NCI-H226 (cell line): ENCODE results near the gene APEX1.
A peak's percentile ranks its signal among the peaks of the same experiment; 100 is the strongest.

Experiments used
- DNase-seq: peaks from one replicate; pipeline ENCODE4 v3.0.0-alpha.2; 2015

APEX1 gene

GRCh38 chr14:20454516-20455354, at the start of gene APEX1, which contains the start of gene OSGEP:
Gene APEX1, plus strand, starts transcription at chr14:20455226. Its CDS starts 420 bp downstream, at chr14:20455646.
Gene OSGEP, minus strand, starts transcription at chr14:20454812. Its CDS starts 129 bp downstream, at chr14:20454683.
- peak; percentile 96 for DNase-seq

GRCh38 chr14:20409226-20409625, 45.8 kb upstream of the APEX1 start:
- DNase-seq, result no peak

DNA sequence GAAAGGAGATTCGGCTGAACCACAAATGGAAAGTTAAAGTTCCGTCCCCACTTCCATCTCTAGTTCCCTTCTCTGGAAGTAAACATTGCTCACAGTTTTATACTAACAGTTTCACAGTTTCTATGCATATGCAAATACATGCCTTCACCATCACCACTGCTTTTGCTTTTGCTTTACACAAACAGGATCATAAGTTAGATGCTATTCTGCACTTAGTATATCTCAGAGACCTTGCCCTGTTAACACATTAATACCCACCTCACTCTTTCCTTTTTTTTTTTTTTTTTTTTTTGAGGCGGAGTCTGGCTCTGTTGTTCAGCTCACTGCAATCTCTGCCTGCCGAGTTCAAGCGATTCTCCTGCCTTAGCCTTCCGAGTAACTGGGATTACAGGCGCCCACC, 42.6 kb upstream of the APEX1 start:
- no peak for DNase-seq

DNA sequence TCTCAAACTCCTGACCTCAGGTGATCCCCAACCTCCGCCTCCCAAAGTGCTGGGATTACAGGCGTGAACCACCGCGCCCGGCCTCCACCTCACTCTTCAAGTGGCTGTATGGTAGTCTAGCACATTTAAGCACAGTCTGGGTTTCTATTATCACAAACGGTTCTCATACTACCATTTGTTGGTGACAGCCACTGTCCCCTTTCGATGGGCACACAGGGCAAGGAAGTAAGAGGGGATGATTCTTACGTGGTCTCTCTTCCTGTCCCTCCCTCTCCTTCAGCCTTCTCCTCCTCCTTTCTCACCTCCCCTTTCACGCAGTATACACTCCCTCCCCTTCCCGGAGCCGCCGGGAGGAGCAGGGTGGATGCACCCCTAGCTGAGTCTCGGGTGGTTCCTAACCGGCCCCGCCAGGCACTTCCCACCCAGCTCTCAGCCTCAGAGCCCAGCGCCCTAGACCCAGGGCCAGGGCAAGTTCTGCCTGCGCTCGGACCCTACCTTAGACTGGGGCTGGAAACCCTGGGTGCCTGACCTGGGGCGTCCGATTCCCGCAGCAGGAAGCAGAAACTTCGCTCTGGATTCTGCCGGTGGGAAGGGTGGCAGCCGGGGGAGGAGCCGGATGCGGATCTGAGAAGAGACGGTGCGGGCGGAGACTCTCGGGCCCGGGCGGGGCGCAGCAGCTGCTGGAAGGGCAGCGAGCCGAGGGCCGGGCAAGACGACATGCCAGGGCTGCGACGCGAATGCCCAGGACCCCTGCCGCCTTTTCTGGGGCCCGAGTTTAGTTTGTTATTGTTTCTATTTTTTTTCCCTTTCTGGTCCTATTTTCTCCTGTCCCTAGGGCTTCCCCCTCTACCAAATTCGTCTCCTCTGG, 41.9 kb upstream of the APEX1 start, which contains the start of gene TEP1:
TEP1 (minus strand) TSS at position 626 of the 868 bp plus-strand sequence. CDS start 5,062 bp downstream, outside the sequence.
- DNase-seq, result peak; percentile 86

DNA sequence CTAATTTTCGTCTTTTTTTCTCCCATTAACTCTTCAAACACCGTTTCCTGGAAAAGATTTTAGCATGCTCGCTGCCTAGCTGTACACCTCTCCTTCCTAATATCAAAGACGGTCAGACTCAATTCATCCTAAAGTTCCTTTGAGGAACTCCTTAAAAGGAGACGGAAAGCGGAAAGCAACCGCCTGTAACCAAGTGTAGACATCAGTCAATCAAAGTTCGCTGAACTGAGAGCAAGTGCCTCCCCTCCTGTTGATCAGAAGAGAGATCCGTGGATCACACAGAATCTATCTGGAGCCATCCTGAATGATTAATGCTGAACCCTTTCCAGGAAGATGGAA, 41.3 kb upstream of the APEX1 start:
- DNase-seq, result no peak

GRCh38 chr14:20415782-20416206, 39.2 kb upstream of the APEX1 start:
- DNase-seq, result peak; percentile 11

- no peak for DNase-seq
Observed at GRCh38 chr14:20416223-20416622, 38.8 kb upstream of the APEX1 start.

- DNase-seq, result no peak
Observed at GRCh38 chr14:20417250-20418186, 37.5 kb upstream of the APEX1 start.

DNA sequence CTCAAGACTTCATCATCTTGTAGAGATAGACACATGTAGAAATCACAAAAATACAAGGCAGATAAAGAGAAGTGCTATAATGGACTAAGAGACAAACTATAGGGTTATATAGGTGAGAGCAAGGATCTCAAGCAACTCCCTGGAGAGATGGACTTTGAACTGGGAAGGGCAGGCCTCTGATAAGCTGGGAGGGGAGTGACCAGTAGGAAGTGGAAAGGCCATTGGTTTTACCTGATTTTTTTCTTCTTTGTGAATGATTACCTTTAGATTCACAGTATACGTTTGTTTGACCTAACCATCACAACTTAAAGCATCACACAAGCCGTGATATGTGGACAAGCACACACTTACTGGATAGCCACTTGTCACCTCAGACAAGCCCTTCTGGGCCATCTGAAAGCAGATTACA, 36.5 kb upstream of the APEX1 start:
- no peak for DNase-seq

GRCh38 chr14:20419419-20419818, 35.6 kb upstream of the APEX1 start:
- no peak for DNase-seq

DNA sequence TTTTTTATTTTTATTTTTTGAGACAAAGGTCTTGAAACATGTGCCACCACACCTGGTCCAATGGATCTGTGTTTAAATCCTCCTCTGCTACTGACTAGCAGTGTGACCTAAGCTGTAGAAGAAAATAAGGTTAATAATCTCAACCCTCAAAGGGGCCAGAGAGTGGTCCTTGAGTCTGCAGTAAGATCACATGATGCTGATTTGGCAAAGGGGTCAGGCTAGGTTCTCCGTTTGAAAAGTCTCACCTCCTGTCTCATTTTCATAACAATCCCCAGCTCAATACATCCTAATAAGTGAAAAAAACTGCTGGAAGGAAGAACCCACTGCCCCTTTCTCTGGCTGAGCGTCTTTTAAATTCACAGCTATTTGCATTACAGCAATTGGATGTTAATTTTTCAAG, 33.8 kb upstream of the APEX1 start:
- no peak for DNase-seq

GRCh38 chr14:20422886-20423285, 32.1 kb upstream of the APEX1 start:
- no peak for DNase-seq

DNA sequence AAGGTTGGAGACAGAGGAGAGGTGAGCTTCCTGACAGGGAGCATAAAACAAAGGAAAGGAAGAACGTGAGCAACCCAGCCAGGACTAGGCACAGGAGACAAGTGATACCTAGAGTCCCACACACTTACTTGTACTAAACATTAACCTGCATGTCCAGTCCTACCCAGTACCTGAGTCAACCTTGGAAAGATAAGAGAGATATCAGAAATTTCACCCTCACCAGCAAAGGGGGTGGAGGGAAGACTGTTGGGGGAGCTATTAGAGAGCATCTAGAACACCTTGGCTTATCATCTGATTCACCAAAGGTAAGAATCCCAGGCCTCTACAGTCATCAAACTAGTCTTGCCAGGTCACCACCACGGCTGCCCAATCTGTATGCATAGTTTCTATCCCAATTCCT, 30.2 kb upstream of the APEX1 start:
- no peak for DNase-seq

DNA sequence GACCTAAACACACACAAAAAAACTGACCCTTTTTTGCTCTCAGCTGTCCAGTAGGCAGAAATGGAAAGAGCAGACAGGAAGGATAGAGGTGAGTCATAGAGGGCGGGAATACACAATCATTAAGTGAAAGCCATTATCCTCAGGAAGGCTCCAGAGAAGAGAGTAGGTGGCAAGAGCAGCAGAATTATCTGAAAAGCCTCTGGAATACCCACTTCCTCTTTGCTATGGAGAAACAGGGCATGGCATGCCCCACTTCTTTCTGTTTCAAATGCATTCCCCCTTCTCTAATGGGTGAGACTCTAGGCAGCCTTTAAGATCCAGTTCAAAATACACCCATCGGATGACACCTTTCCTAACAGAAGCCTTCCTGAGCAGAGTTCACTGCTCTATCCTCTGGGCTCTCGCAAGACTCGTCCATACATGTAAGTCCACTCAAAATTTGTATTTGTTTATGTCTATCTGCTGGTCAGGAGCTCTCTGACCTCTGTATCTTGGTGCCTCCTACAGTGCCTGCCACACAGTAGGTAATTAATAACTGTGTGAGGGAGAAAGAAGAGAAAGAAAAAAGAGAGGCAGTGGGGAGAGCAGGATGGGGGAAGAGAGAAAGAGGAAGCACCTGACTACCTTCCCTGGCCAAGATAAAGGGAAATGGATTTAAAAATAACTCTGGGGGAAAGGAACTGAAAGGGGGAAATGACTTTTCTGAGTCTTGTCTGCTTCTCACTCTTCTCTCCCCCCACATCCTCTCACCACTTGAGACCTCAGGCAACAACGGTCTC, 27.6 kb upstream of the APEX1 start:
- DNase-seq, result peak; percentile 47

- no peak for DNase-seq
Observed at GRCh38 chr14:20428010-20428365, 27.0 kb upstream of the APEX1 start.

- DNase-seq, result no peak
Observed at GRCh38 chr14:20428802-20429201, 26.2 kb upstream of the APEX1 start.

DNA sequence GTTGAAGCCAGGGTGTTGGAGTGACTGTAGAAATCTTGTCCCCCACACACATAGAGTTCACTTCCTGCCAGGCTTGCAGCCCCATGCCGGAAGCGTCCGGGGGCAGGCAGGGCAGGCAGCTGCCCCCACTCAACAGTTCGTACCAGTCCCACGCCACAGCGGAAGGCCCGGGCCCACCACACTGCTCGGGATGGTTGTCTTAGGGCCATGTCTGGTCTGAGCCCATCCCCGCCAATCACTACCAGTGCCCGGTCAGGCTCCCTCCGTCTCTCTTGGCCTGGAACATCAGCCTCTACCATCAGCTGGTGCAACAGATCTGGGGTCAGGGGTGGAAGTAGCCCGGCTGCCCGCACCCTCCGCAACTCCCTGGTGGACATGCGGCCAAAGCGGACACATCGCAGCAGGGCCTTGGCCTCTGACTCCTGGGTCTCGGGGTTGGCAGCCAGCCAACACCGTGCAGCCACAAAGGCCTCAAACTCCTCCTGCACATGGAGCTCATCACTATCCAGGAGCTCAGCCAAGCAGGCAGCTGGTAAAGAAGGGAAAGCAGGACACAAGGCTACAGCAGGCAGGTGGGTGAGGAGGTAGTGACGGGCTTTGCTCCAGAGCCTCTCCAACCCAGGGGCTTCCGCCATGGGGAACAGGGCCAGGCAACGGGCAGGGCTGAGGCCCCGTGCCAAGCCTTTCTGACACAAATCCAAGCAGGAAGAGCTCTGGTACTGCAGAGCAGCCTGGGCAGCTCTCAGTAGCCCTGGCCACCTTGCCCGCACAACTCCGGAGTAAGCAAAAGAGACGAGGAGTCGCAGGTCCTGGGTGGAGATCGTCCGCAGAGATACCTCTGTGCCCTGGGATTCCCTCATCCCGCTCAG, 25.0 kb upstream of the APEX1 start:
- no peak for DNase-seq

DNA sequence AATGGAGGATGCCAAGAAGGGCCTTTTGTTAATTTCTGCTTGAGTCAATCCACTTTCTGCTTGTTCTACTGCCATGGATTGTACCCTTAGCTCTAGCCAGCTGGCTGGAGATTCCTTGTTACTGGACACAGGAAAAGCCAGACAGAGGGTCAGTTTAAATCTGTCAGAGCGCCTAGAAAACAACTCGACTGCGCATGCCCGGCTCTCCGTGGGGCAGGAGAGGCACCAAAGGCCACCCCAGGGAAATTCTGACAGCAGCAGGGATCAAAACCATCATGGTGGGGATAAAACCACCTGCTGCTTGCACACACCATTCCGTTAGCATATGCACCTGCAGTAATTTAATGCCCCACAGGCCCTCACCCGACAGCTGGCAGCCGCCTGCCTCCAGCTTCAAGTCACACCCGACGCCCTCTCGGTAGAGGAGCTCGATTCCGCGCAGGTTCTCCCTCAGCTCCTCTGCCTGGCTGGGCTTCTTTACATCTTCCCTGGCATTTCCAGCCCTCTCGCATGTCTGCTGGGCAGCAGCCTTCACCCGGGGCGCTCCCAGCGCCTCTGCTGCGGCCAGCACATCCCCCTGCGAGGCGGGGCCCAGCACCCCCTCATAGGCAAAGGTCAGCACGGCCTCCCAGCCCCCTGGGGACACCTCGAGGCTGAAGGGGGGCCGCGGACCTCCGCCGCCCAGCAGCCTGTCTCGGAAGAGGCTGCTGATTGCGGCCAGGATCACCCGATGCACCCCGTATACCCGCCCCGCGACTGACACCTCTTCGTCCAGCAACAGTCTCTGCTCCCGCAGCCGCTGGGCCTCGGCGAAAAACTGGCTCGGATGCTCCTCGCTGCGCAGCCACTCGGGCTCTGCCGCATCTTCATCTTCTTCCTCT, 20.1 kb upstream of the APEX1 start:
- no peak for DNase-seq

- no peak for DNase-seq
Observed at GRCh38 chr14:20435582-20436362, 19.3 kb upstream of the APEX1 start, which contains the start of gene KLHL33. Gene KLHL33, minus strand, starts transcription at chr14:20436166. Its CDS starts 355 bp downstream, at chr14:20435811.
